Measurements from ENCODE around the gene EXO5.
A peak's percentile ranks its signal among the peaks of the same experiment; 100 is the strongest.
"Not testable (repeated sequence)": the region's sequence is repeated elsewhere in the genome, so short reads cannot be mapped to it uniquely, and the experiment has no call there.

EXO5 gene

GRCh38 chr1:40508375-40509341, at the start of gene EXO5:
Gene EXO5 (plus strand): TSS chr1:40508767. CDS start chr1:40514545, 5,778 bp downstream.
- no peak for FAIRE-seq

- FAIRE-seq: no peak
These were observed 45.5 kb upstream of the EXO5 start for GRCh38 chr1:40462956-40463590.

- no peak for FAIRE-seq
These were observed 39.2 kb upstream of the EXO5 start for GRCh38 chr1:40469327-40469726.

GRCh38 chr1:40475268-40475667, 33.3 kb upstream of the EXO5 start:
- FAIRE-seq: no peak

- FAIRE-seq: no peak
These were observed 31.5 kb upstream of the EXO5 start, which contains the start of gene ZFP69 for GRCh38 chr1:40476924-40477677. Gene ZFP69 (plus strand): TSS chr1:40477290. CDS start chr1:40479362, 2,072 bp downstream.

- FAIRE-seq: no peak
These were observed 30.9 kb upstream of the EXO5 start for GRCh38 chr1:40477678-40478053.

GRCh38 chr1:40478276-40478675, 30.3 kb upstream of the EXO5 start:
- no peak for FAIRE-seq

GRCh38 chr1:40479156-40479555, 29.4 kb upstream of the EXO5 start:
- no peak for FAIRE-seq

GRCh38 chr1:40495315-40495903, 13.2 kb upstream of the EXO5 start:
- no peak for FAIRE-seq

GRCh38 chr1:40502651-40503050, 5.9 kb upstream of the EXO5 start:
- not testable (repeated sequence) for FAIRE-seq

- no peak for FAIRE-seq
These were observed 594 bp upstream of the EXO5 start for GRCh38 chr1:40507973-40508372.

GRCh38 chr1:40519517-40519916, 10.9 kb downstream of the EXO5 start:
- no peak for FAIRE-seq

- no peak for FAIRE-seq
These were observed 22.3 kb downstream of the EXO5 start for GRCh38 chr1:40530735-40531380.

- FAIRE-seq: peak; percentile 92
These were observed 23.0 kb downstream of the EXO5 start, which contains the start of gene ZNF684 for GRCh38 chr1:40531381-40532061. Gene ZNF684 (plus strand): TSS chr1:40531637. CDS start chr1:40533167, 1,530 bp downstream.

- FAIRE-seq: no peak
These were observed 23.5 kb downstream of the EXO5 start for GRCh38 chr1:40532062-40532389.

- FAIRE-seq: no peak
These were observed 24.4 kb downstream of the EXO5 start for GRCh38 chr1:40532844-40533424.

GRCh38 chr1:40534589-40534988, 26.0 kb downstream of the EXO5 start:
- FAIRE-seq: no peak

- FAIRE-seq: no peak
These were observed 27.2 kb downstream of the EXO5 start for GRCh38 chr1:40535732-40536131.

GRCh38 chr1:40539338-40539737, 30.8 kb downstream of the EXO5 start:
- FAIRE-seq: no peak

- no peak for FAIRE-seq
These were observed 38.4 kb downstream of the EXO5 start for GRCh38 chr1:40546957-40547356.

- FAIRE-seq: no peak
These were observed 44.5 kb downstream of the EXO5 start for GRCh38 chr1:40553017-40553416.
